Esophagus (tissue), 2 donors: ENCODE data around the gene CES5A. TPM values are rescaled to one million over a fixed set of nuclear protein-coding genes. Genes with fewer than 3 reads are reported as not detected.

Experiments used
- H3K27ac ChIP-seq, 2 donors: one replicate each; pipeline ENCODE4 v1.5.1; 2013; ENCODE audit warnings: low read depth in 2 of 2, mild to moderate bottlenecking in 2 of 2, inconsistent platforms in 1 of 2, low read length in 1 of 2, moderate library complexity in 1 of 2
- H3K27me3 ChIP-seq, 2 donors: one replicate each; pipeline ENCODE4 v1.6.1; 2013; ENCODE audit warnings: low read length in 2 of 2, control low read depth in 1 of 2, mild to moderate bottlenecking in 1 of 2; ENCODE audit not compliant: insufficient read depth in 2 of 2, control insufficient read depth in 1 of 2
- H3K36me3 ChIP-seq, 2 donors: one replicate each; pipeline ENCODE4 v1.6.1; 2013; ENCODE audit warnings: low read length in 1 of 2; ENCODE audit not compliant: control insufficient read depth in 2 of 2, insufficient read depth in 2 of 2
- H3K4me1 ChIP-seq, 2 donors: one replicate each; pipeline ENCODE4 v1.6.1; 2013; ENCODE audit warnings: low read length in 1 of 2; ENCODE audit not compliant: control insufficient read depth in 2 of 2, insufficient read depth in 2 of 2
- H3K4me3 ChIP-seq, 2 donors: one replicate each; pipeline ENCODE4 v1.5.1; 2013; ENCODE audit warnings: low read length in 2 of 2, mild to moderate bottlenecking in 2 of 2, low read depth in 1 of 2, moderate library complexity in 1 of 2
- H3K9me3 ChIP-seq, 2 donors: one replicate each; pipeline ENCODE4 v1.6.1; 2013; ENCODE audit warnings: mild to moderate bottlenecking in 2 of 2, low read depth in 1 of 2, low read length in 1 of 2, moderate library complexity in 1 of 2; ENCODE audit not compliant: control insufficient read depth in 2 of 2, insufficient read depth in 1 of 2
- WGBS, 2 donors: extraction: QIAGEN DNeasy Blood & Tissue Kit; methylation state at CpG; one replicate each; pipeline ENCODE4 v1.1.7; 2013; 5-methylcytosine and 5-hydroxymethylcytosine counted together
- polyA plus RNA-seq, 2 donors: library from polyadenylated mRNA; stranded (reverse); fragments of 200-250 nt; gene quantifications; one replicate each; pipeline ENCODE4 v1.2.3, GENCODE V29; 2013
- donor health status: healthy with polysubstance abuse.
- donor health status: Bipolar disorder and iron deficiency.

Gene CES5A
- polyA plus RNA-seq, 2 donors, result 0.04 TPM; not detected in 1

- no peaks in the 10 kb centered on the region for H3K9me3 ChIP-seq
- no peak overlapping the region for H3K27ac ChIP-seq
- no peaks in the 10 kb centered on the region for H3K4me1 ChIP-seq
- no peak overlapping the region for H3K4me3 ChIP-seq
- H3K27me3 ChIP-seq, result peaks cover 0 to 2% of the 10 kb centered on the region in 2 donors
- no peaks in the 10 kb centered on the region for H3K36me3 ChIP-seq
- 82 to 90% methylated on average over 3 of the region's 3 CpGs for WGBS, 2 donors
Measured at GRCh38 chr16:55856950-55857349, 18.2 kb downstream of the CES5A start.

- H3K27ac ChIP-seq, result no peak overlapping the region
- H3K36me3 ChIP-seq, result no peaks in the 10 kb centered on the region
- no peaks in the 10 kb centered on the region for H3K9me3 ChIP-seq
- no peak overlapping the region for H3K4me3 ChIP-seq
- peaks cover 0 to 2% of the 10 kb centered on the region in 2 donors for H3K27me3 ChIP-seq
- H3K4me1 ChIP-seq, result no peaks in the 10 kb centered on the region
- WGBS, 2 donors, result 63 to 65% methylated on average over 3 of the region's 3 CpGs
Measured at GRCh38 chr16:55853114-55853513, 22.1 kb downstream of the CES5A start.

- no peaks in the 10 kb centered on the region for H3K27me3 ChIP-seq
- H3K9me3 ChIP-seq, result no peaks in the 10 kb centered on the region
- no peak overlapping the region for H3K4me3 ChIP-seq
- 80 to 84% methylated on average over 13 of the region's 13 CpGs for WGBS, 2 donors
- H3K4me1 ChIP-seq, result no peaks in the 10 kb centered on the region
- no peaks in the 10 kb centered on the region for H3K36me3 ChIP-seq
- no peak overlapping the region for H3K27ac ChIP-seq
Measured at GRCh38 chr16:55849536-55849935, 25.6 kb downstream of the CES5A start.

GRCh38 chr16:55846598-55847346 is 28.4 kb downstream of the CES5A start:
- Histone ChIP-seq H3K4me1 (no peaks in the 10 kb centered on the region), H3K4me3 (no peak overlapping the region), H3K36me3 (no peaks in the 10 kb centered on the region), H3K27ac (no peak overlapping the region), H3K27me3 (no peaks in the 10 kb centered on the region), H3K9me3 (no peaks in the 10 kb centered on the region)
- 43 to 48% methylated on average over 11 of the region's 11 CpGs for WGBS, 2 donors

- Histone ChIP-seq H3K27me3 (no peaks in the 10 kb centered on the region), H3K9me3 (no peaks in the 10 kb centered on the region), H3K27ac (no peak overlapping the region), H3K4me1 (no peaks in the 10 kb centered on the region), H3K36me3 (no peaks in the 10 kb centered on the region), H3K4me3 (no peak overlapping the region)
- WGBS, 2 donors, result 40 to 41% methylated on average over 2 of the region's 2 CpGs
Measured at GRCh38 chr16:55843105-55843395, 32.1 kb downstream of the CES5A start.

GRCh38 chr16:55842369-55843104 is 32.6 kb downstream of the CES5A start:
- 38 to 43% methylated on average over 11 of the region's 11 CpGs for WGBS, 2 donors
- no peaks in the 10 kb centered on the region for H3K9me3 ChIP-seq

GRCh38 chr16:55839115-55839514 is 36.1 kb downstream of the CES5A start:
- no peaks in the 10 kb centered on the region for H3K36me3 ChIP-seq
- H3K27me3 ChIP-seq, result no peaks in the 10 kb centered on the region
- H3K4me3 ChIP-seq, result no peak overlapping the region
- peaks cover 0 to 2% of the 10 kb centered on the region in 2 donors for H3K4me1 ChIP-seq
- H3K9me3 ChIP-seq, result no peaks in the 10 kb centered on the region
- no peak overlapping the region for H3K27ac ChIP-seq
- WGBS, 2 donors, result 39 to 44% methylated on average over 2 of the region's 2 CpGs

More at GRCh38 chr16:55842369-55843104, 32.6 kb downstream of the CES5A start:
- Histone ChIP-seq H3K36me3 (no peaks in the 10 kb centered on the region), H3K4me3 (no peak overlapping the region), H3K27ac (no peak overlapping the region), H3K4me1 (no peaks in the 10 kb centered on the region), H3K27me3 (no peaks in the 10 kb centered on the region)

GRCh38 chr16:55836158-55836611 is 39.0 kb downstream of the CES5A start:
- Histone ChIP-seq H3K9me3 (no peaks in the 10 kb centered on the region), H3K27ac (peak overlapping the region in 1 of 2 donors; percentile 64), H3K4me1 (peaks cover 0 to 2% of the 10 kb centered on the region in 2 donors), H3K4me3 (no peak overlapping the region), H3K36me3 (no peaks in the 10 kb centered on the region), H3K27me3 (no peaks in the 10 kb centered on the region)
- 66 to 72% methylated on average over 4 of the region's 4 CpGs for WGBS, 2 donors

- H3K36me3 ChIP-seq, result no peaks in the 10 kb centered on the region
- WGBS, 2 donors, result 15 to 18% methylated on average over 1 of the region's 1 CpG
- no peaks in the 10 kb centered on the region for H3K27me3 ChIP-seq
- H3K9me3 ChIP-seq, result no peaks in the 10 kb centered on the region
- H3K27ac ChIP-seq, result peak overlapping the region in 1 of 2 donors; percentile 13
- no peak overlapping the region for H3K4me3 ChIP-seq
- peaks cover 0 to 2% of the 10 kb centered on the region in 2 donors for H3K4me1 ChIP-seq
Measured at GRCh38 chr16:55835581-55835980, 39.6 kb downstream of the CES5A start.
